Activated CD8-positive, alpha-beta memory T cell treated with anti-CD3 and anti-CD28 coated beads for 24 hours (primary cell): Measurements from ENCODE around the gene NPHS1.
A peak's percentile ranks its signal among the peaks of the same experiment; 100 is the strongest.
"Not testable (repeated sequence)": the region's sequence is repeated elsewhere in the genome, so short reads cannot be mapped to it uniquely, and the experiment has no call there.

Experiments
- DNase-seq: peaks from one replicate; pipeline ENCODE4 v3.0.0-alpha.2; 2020

NPHS1 gene

GRCh38 chr19:35852029-35852780, at the start of gene NPHS1:
NPHS1 (minus strand) TSS chr19:35852504; CDS start chr19:35851837, 667 bp downstream.
- DNase-seq, result no peak

- DNase-seq, result no peak
Observed at GRCh38 chr19:35901055-35901644, 48.8 kb upstream of the NPHS1 start.

GRCh38 chr19:35899547-35900214, 47.4 kb upstream of the NPHS1 start:
- peak; percentile 91 for DNase-seq

- peak; percentile 77 for DNase-seq
Observed at GRCh38 chr19:35898499-35898809, 46.1 kb upstream of the NPHS1 start.

- no peak for DNase-seq
Observed at GRCh38 chr19:35897706-35898451, 45.6 kb upstream of the NPHS1 start.

GRCh38 chr19:35896643-35897040, 44.3 kb upstream of the NPHS1 start:
- DNase-seq, result no peak

GRCh38 chr19:35895911-35896642, 43.8 kb upstream of the NPHS1 start:
- DNase-seq, result no peak

- no peak for DNase-seq
Observed at GRCh38 chr19:35894342-35894741, 42.0 kb upstream of the NPHS1 start.

- DNase-seq, result not testable (repeated sequence)
Observed at GRCh38 chr19:35891819-35892218, 39.5 kb upstream of the NPHS1 start.

GRCh38 chr19:35890113-35890650, 37.9 kb upstream of the NPHS1 start:
- DNase-seq, result no peak

GRCh38 chr19:35889370-35890112, 37.2 kb upstream of the NPHS1 start:
- DNase-seq, result no peak

- no peak for DNase-seq
Observed at GRCh38 chr19:35888398-35888797, 36.1 kb upstream of the NPHS1 start.

- DNase-seq, result no peak
Observed at GRCh38 chr19:35887197-35887596, 34.9 kb upstream of the NPHS1 start.

- no peak for DNase-seq
Observed at GRCh38 chr19:35885904-35886303, 33.6 kb upstream of the NPHS1 start.

GRCh38 chr19:35885225-35885738, 33.0 kb upstream of the NPHS1 start:
- DNase-seq, result no peak

- no peak for DNase-seq
Observed at GRCh38 chr19:35883882-35884281, 31.6 kb upstream of the NPHS1 start.

GRCh38 chr19:35882114-35882832, 30.0 kb upstream of the NPHS1 start:
- no peak for DNase-seq

GRCh38 chr19:35879770-35880317, 27.5 kb upstream of the NPHS1 start:
- peak; percentile 90 for DNase-seq

- no peak for DNase-seq
Observed at GRCh38 chr19:35879068-35879467, 26.8 kb upstream of the NPHS1 start.

GRCh38 chr19:35874392-35874930, 22.2 kb upstream of the NPHS1 start:
- no peak for DNase-seq
